Stimulated activated CD8-positive, alpha-beta memory T cell treated with anti-CD3 and anti-CD28 coated beads, Interleukin-15, amount 100 ng/mL, for 48 hours (primary cell): ENCODE results near the gene ANKS1B.
"Not testable (repeated sequence)": the region's sequence is repeated elsewhere in the genome, so short reads cannot be mapped to it uniquely, and the experiment has no call there.

ENCODE experiments used
- DNase-seq, 2 donors: peaks; one replicate each; pipeline ENCODE4 v3.0.0-alpha.2; 2020; ENCODE audit warnings: low read depth in 2 of 2

Gene ANKS1B

DNA sequence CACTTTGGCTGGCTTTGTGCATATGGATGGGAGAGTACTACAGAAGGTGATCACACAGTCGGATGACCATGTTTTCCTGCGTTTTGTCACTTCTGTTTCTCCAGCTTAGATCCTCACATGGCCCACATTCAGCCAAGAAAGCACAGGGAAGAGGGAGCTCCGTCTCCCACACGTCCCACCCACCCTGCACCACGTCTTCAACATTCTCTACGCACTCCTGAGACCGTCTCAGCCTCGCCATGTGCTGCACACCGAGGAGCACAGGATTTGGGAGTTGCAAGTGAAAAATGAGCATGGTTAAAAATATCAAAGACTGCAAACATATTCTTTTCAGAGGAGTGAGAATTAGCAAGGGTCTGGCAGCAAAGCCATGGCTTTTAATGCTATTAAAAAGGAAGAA is 1217.5 kb downstream of the ANKS1B start:
- no peak for DNase-seq

DNA sequence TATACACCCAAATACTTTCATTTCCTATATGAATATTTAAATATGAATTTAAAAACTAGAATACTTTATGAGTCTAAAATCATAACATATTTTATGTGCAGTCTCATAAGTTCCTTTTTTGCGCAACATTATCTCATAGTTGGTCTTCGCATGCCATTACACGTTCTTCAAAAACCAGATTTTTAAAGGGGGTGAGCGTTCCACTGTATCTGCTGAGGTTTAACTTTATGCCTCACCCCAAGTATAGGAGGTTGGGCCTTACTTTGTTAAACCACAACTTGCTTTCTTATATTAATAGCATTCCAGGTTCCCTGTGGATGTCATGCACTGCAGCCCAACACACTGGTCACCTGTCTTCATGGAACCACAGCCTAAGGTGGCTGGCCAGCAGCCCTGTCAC is 1221.1 kb downstream of the ANKS1B start:
- DNase-seq, result no peak

DNA sequence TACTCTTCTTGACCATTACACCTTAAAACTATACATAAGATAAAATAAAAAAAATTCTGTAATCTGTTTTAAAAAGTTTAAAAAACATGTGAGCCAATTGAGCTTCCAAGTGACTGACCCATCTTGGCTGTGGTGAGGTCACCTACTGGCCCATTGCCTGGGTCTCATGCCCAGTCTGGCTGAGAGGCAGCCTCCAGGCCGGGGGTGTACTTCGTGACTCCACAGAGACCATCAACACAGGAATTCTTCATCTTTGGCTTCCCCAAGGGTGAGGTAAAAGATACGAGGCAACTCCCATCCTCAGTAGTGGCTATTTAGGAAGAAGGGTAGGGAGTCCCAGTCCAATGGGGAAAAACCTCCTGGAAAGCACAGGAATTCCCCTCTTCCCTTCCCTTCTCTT is 1226.4 kb downstream of the ANKS1B start:
- DNase-seq, result no peak

DNA sequence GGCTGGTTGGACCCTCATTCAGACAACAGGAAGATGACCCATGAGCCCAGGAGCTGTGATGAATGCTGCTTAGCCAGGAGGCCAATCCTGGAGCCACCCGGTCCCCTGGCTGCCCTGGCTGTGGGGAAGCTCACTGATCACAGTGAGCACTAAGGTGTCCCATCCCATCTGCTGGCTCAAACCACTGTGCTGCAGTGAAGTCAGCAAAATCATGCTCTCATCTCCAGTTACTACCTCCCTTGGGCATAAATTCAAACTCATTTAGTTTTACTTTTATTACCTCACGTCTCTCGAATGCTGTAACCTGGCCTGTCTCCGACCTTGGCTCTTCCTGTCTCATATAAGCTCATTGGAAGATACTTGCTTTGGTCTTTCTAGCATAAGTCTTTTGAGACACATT is 1227.3 kb downstream of the ANKS1B start:
- DNase-seq, result no peak

DNA sequence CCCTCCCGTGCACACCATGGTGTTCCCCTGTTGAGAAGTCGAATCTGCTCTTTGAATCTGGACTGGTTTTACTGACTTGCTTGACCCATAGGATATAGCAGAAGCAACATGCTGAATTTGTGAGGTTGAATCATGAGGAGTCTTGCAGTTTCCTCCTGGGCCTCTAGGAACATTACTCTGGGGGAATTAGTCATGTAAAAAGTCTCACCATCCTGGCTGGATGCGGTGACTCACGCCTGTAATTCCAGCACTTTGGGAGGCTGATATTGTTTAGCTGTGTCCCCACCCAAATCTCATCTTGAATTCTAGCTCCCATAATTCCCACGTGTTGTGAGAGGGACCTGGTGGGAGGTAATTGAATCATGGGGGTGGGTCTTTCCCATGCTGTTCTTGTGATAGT is 1228.9 kb downstream of the ANKS1B start:
- DNase-seq, result not testable (repeated sequence)

DNA sequence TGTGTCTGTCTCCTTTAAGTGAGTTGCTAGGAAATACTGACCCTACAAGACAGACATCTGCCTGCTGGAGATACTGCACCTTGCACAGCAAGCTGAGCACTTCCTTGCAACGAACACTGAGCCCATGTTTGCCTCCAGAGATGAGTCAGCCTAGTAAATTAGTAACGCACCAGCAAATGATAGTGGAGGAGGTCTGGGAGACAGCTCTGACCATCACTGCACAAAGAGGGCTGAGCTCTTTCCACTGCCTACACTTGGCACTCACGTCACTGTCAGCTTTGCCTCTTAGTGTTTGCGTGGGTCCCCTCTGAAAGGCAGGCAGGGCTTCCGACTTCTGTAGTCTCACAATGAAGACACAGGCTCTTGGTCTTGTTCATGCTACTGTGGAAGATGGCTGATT is 1230.6 kb downstream of the ANKS1B start:
- peak; percentile 13 to 36 for DNase-seq

DNA sequence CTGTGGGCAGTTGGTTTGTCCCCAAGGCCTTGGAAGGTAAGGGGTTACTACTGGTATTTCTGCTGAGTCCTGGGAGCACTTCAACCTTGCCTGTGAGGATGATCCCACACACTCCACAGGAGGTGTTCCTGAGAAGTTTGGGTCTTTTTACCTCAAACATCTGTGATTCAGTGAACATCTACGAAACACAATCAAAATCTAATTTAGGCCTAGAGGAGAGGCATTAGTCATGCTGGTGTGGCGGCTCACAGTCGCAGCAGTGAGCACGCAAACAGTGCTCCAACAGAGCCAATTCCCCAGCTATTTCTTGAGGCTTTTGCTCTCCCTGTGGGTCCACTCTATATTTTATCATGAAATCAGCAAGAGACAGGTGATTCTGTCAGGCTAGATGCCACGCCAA is 1232.0 kb downstream of the ANKS1B start:
- no peak for DNase-seq

DNA sequence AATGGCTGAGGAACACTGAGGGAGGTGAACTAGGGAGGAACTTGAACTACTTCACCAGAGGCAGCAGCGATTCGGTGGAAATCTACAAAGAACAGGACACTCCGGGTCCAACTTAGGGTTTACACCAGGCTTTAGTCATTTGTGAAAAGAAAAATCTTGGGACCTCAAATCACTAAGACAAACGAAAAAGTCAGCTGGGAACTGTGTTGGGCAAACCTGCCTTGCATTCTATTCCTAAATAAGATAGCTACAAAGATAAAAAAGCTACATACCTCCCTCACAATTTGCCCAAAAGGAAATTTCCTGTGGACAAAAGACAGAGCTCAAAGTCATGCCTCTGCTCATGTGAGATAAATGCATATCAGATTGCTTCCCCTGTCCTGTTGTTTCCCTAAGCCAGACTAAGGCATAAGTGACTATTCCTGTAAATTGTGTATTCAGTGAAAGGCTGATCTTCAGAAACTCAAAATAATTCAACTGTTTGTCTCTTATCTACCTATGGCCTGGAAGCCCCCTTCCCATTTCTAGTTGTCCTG is 1233.1 kb downstream of the ANKS1B start:
- DNase-seq, result no peak

DNA sequence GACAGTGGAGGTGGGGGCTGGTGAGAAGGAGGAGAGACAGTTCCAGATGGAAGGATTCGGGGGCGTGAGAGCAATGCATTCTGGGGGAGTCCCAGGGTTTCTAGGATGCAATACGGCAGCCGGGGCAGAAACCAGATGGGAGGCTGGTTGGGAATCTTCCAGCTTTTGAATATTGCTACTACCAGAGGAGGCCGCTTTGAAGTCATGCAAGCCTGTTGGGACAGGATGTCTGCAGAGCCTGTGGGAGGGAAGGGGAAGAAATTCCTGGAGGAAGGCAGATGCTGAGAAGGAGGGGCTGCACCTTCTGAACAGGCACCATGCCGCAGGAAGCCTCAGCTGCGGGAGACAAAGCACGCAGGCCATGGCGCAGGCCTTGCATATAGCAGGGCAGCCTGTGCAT is 1234.2 kb downstream of the ANKS1B start:
- DNase-seq, result no peak

DNA sequence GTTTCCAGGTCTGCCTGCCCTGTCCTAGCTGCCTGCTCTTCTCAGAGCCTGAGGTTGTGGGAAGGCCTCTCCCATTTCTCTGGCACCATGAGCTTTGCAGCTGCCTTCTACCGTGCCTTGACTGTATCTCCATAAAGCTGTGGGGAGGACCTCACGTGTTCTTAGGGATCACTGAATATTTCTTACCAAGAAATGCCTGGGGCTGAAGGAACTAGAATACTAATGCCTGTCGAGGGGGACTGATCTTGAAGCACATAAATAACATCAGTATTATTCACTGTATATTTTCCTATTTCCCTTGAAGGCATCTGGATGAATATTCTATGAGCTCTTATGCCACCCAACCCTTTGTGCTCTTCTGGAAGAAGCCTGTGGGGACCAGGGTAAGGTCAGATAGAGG is 1236.3 kb downstream of the ANKS1B start:
- DNase-seq, result no peak

DNA sequence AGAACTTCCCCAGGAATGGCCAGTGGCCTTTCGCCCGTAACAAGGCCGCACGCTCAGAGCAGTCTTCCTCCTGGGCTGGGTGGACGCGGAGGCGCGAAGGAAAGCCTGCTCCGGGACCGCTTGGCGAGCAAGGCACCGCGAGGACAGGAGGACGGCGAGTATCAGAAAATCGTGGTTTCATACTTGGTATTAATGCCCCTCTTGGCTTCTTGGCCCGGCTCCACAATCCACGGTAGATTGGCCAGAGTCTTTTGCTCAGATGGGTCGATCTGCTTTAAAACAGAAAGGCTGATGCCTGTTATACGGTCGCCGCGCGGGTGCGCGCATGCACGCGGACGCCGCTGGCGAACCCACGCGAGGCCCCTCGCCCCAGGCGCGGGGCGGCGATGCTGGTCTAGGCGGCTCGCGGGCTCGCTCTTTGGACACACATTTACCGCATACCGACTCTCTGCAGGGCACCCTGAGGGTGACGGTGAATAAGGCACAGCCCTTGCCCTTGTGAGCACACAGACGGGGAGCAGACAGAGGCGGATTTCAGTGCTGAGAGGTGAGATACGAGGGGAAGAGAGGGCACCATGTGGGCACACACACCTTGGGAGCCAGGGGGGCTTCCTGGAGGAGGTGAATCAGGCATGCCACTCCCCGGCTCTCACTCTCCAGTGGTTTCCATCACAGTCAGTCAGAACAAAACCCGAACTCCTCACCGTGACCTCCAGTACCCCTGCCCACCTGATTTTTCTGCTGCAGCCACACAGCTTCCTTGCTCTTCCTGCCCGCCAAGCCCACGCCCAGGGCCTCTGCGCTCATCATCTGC is 1239.0 kb downstream of the ANKS1B start:
- peak; percentile 16 to 42 for DNase-seq

DNA sequence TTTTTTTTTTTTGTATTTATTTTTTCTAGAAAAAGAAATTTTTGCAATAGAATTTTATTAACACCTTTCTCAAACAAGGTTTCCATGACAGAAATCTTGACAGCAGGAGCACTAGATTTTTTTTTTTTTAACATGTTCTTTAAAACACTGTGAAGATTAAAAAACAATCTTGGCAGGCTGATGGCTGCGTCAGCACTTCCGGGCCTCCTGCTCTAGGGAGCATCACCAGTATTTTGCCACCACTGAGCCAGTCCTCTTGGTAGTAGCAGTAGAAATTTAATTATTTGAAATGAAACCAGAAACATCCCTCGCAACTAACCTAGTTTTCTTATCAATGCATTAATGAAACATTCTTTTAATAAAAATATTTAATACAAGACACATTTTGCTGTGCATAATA is 1240.1 kb downstream of the ANKS1B start:
- DNase-seq, result no peak

DNA sequence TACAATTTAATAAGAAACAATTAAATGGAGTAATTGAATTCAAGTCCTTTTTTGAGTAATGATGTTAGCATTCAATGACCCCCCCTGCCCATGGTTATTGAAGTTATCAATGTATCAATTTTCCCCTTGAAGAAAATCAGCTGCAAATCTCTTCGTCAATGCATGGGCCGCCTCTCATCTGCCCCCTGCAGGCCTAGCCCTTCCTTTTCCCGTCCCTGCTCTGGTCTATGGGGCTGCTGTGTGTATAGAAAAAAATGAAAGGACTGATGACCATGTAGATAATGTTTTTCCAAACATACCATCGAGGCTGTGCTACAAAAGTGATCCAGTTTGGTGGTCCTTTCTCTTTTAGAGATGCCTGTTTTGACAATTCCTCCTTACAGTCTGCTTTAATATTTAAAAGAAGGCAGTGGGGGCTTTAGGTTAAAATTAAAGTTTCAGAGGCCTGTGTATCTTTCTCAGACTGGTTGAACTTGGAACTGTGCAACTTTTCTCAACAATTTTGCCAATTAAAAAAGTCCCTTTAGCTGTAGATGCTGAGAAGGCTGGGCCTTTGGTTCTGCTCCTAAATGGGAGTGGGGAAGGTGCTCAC is 1241.3 kb downstream of the ANKS1B start:
- peak in 1 of 2 donors; percentile 34 for DNase-seq

DNA sequence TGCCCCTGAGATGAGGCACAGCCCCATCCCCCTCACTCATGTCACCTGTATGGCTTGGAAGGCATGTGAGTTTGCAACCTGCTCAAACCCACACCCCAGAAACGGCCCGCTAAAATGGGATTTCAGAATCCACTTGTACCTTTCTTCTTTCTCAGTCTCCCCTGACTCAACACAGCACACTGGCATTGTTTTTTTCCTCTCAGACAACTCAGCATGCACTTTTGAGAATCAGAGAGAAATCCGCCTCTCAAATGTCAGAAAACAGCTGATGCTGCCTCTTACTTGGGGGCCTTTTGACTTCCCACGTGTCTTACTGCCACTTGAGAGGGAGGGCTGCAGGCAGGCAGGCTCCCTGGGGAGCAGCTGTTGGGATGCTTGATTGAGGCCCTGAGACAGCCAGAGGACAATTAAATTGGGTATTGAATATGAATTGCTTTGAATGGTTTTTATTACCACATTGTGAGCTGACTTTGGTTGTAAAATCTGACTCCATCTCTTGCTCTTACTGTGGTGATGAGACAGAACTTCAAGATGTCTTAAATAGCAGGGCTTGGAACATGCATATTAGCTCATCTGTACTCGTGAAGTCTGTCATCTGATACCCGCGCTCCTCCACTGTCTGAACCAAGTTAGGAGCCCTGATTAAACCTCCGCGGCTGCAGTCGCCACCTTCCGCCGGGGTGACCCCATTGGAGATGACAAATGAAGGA is 1243.0 kb downstream of the ANKS1B start:
- DNase-seq, result peak in 1 of 2 donors; percentile 41

DNA sequence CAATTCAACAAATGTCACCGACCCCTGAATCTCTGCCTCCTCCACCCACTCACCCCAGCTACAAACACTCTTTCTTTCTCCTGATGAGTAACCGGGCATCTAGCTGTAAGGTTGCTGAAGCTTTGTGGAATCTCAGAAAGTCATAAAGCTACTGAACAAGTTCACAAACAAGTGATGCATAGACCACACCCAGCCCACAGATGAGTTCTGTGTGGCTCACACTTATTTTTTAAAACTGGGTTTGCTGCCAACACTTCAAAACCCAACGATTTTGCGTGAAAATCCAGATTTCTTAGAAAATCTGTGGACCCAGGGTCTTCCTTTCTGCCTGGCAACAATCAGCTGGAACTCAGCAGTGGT is 1243.6 kb downstream of the ANKS1B start:
- peak; percentile 36 to 47 for DNase-seq

DNA sequence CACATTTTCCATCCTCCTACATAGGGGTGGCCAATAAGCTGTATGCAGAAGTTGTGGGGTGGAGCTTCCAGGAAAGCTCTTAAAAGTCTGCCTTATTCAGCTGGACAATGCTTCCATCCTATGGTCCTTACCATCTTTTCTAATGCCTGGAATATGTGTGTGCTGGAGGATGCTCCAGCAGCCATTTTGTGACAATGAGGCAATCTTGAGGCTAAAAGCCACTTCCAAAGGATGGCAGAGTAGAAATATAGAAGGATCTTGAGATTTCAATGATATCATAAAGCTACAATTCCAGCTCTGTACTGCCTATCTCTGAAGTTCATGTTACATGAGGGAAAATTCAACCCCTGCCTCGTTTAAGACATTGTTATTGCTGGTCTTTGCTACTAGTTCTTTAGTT is 1244.0 kb downstream of the ANKS1B start:
- DNase-seq, result no peak

DNA sequence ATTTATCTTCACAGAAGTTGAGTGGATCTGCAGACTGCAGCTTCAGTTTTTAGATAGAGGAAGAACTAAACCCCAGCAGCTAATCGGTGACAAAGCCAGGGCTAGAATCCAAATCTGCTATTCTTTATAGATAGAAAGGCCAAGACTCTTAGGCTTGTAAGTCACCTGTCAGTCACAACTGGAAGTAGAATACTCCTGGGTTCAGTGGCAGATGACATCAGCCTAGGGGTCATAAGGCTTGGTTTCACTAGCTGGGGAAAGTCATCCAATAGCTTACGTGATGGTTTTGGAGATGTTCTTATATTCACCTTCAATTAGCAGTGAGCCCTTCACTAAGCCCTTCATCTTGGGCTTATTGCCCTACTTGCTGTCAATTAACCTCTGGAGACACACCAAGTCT is 1246.2 kb downstream of the ANKS1B start:
- DNase-seq, result no peak

DNA sequence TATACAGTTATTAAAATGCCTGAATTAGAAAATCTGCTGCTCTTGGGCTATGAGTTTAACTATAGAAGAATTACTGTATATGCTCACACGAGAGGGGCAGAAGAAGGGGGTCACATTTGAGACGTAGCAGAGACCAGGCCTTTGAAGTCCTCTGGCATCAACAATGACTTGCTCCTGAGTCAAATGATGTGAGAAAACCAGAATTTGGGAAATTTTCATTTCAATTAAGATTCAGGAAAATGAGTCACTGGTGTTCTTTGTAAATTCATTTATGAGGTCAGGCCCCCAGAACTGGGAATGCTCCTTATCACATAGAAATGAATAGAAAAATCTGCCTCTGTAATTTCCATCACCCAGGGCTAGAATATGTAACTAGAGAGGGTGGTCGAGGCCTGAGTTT is 1246.7 kb downstream of the ANKS1B start:
- no peak for DNase-seq

DNA sequence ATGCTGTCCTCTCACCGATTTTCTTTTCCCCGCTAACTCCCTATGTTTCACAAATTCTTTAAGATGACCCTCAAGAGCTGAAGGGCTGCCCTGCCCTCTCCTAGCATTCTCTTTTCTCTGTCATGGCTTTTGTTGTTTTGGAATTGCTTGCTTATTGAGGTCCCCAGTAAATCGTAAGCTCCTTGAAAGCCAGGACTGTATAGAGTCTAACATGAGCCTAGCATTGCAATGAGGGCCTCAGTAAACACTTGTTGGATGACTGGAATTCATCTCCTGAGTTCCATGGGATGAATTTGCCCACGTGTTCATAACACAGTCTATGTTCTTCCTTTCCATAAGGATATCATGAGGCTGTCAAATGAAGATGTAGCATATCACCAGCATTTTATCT is 1247.4 kb downstream of the ANKS1B start:
- no peak for DNase-seq

DNA sequence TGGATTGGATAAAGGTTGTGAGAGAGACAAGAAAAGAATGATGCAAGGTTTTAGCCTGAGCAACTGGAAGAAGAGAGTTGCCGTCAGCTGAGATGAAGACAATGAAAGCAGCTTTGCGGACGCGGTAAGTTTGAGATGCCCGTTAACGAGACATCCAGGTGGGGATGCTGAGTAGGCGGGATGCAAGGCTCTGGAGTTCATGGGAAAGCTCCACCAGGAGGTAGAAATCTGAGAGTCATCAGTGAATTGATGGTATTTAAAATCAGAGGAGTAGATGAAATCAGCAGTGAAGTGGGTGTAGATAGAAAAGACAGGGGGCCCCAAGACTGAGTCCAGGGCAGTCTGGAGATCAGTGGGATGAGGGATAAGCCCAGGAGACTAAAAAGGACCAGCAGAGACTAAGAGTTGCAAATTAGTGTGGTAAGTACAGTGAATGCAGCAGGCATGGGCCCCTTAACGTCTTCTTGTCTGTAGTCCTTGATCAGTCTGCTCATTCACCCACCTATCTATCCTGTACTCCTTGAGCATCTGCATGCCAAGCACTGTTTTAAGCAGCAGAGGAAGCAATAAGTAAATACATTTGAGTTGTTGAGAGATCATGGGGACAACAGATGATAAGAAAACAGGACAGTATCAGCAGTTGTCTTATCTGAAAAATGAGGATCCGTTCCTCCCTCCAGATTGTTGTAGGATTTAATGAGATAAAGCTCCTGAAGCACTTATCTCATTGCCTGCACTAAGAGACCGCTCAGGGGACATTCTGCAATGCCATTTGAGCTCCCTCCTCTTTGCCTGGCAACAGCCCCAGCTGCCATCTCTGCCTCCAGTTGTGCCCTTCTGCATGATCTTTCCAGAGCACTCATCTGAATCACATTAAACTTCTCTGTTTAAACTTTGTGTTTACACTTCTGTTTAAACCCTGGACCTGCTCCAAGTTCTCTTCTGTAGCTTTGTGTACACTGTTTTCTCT is 1248.1 kb downstream of the ANKS1B start:
- no peak for DNase-seq

DNA sequence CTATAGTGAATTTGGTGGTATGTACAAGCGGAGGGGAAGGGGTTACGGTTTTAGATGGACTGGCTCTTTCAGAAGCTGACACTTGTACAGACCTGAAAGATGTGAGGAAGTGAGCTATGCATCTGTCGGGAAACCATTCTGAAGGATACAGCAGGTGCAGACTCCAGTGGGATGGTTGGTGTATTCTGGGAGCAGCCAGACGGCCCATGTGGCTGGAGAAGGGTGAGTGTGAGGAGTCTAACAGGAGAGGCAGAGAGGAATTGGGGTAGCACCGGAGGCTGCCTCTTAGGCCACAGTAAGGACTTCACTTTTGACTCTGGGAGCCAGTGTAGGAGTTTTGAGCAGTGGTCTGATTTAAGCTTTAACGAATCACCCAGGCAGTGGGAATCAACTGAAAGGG is 1248.9 kb downstream of the ANKS1B start:
- DNase-seq, result no peak
